Transverse colon (tissue), 4 donors: ENCODE measurements around the gene MRPS5. TPM values are rescaled to one million over a fixed set of nuclear protein-coding genes. Genes with fewer than 3 reads are reported as not detected.

Experiments
- DNase-seq: peaks from one replicate; pipeline ENCODE4 v3.0.0-alpha.2; 2019
- H3K27ac ChIP-seq, 4 donors: fragments of 200-600 bp; sonication (generic); 2 replicates each; pipeline ENCODE4 v1.5.1; 2016 to 2018; ENCODE audit warnings: inconsistent platforms in 4 of 4
- H3K27me3 ChIP-seq: fragments of 200-600 bp; sonication (generic); 2 replicates; pipeline ENCODE4 v1.5.1; 2017; ENCODE audit warnings: inconsistent platforms
- H3K36me3 ChIP-seq, 4 donors: fragments of 200-600 bp; sonication (generic); 2 replicates each; pipeline ENCODE4 v1.5.1; 2017 to 2019; ENCODE audit warnings: inconsistent platforms in 4 of 4
- H3K4me1 ChIP-seq, 4 donors: fragments of 200-600 bp; sonication (generic); 2 replicates each; pipeline ENCODE4 v1.5.1; 2017 to 2020; ENCODE audit warnings: inconsistent platforms in 4 of 4
- H3K4me3 ChIP-seq, 4 donors: fragments of 200-600 bp; sonication (generic); 1 replicate in 1 of 4; 2 replicates in 3 of 4; pipeline versions ENCODE4 v1.5.1 to v1.6.1; 2017 to 2019; ENCODE audit warnings: inconsistent platforms in 4 of 4
- H3K9me3 ChIP-seq, 2 donors: fragments of 200-600 bp; sonication (generic); 2 replicates each; pipeline ENCODE4 v1.5.1; 2017 to 2019; ENCODE audit warnings: inconsistent platforms in 2 of 2
- EP300 ChIP-seq: sonication (generic); formaldehyde crosslinking; IDR thresholded peaks from one replicate; pipeline ENCODE4 v1.6.1; 2017; ENCODE audit warnings: antibody characterized with exemption, low read depth
- POLR2A ChIP-seq: fragments of 450-650 bp; IDR thresholded peaks from one replicate; pipeline ENCODE4 v1.6.1; 2016; ENCODE audit warnings: antibody characterized with exemption, mild to moderate bottlenecking, moderate library complexity
- POLR2AphosphoS5 ChIP-seq, 3 donors: sonication (generic); formaldehyde crosslinking; IDR thresholded peaks; one replicate each; pipeline ENCODE4 v1.6.1; 2016; ENCODE audit warnings: antibody characterized with exemption in 3 of 3
- WGBS, 2 donors: methylation state at CpG; one replicate each; pipeline ENCODE4 v1.1.5; 2018; ENCODE audit warnings: low coverage in 1 of 2; 5-methylcytosine and 5-hydroxymethylcytosine counted together
- in situ Hi-C, 4 donors: fragments of 200-750 bp; cut with MboI; loops; one replicate each; pipeline versions ENCODE4 v1.15.0 to v1.15.1; 2017; ENCODE audit warnings: low sequenced_read_pairs in 3 of 4, low pct_ligation_motif_present in 1 of 4, low pct_unique_long_range_greater_than_20kb in 1 of 4
- intact Hi-C: fragments of 100-400 bp; cut with DNase I; formaldehyde crosslinking; loops from one replicate; pipeline ENCODE4 v1.15.1; 2023; ENCODE audit warnings: low total_unique reads
- total RNA-seq, 4 donors: library from RNA; depleted of rRNA; stranded (reverse); fragments of >200 nt; gene quantifications; one replicate each; pipeline ENCODE4 v1.1.0, GENCODE V29; 2016
- TF ChIP-seq, protein P1 (sequence below), 5 experiments: fragments of 200-600 bp in 3 of 5; fragments of 450-650 bp in 2 of 5; sonication (generic) in 3 of 5; IDR thresholded peaks; 1 replicate in 2 of 5; 2 replicates in 3 of 5; pipeline ENCODE4 v1.5.1; 2016 to 2017; ENCODE audit warnings: antibody characterized with exemption in 5 of 5, inconsistent platforms in 3 of 5, mild to moderate bottlenecking in 2 of 5, moderate library complexity in 1 of 5

The MRPS5 gene
- total RNA-seq, 4 donors from 2014 or later, result 61.7 to 145 (median 77.2) TPM

DNA sequence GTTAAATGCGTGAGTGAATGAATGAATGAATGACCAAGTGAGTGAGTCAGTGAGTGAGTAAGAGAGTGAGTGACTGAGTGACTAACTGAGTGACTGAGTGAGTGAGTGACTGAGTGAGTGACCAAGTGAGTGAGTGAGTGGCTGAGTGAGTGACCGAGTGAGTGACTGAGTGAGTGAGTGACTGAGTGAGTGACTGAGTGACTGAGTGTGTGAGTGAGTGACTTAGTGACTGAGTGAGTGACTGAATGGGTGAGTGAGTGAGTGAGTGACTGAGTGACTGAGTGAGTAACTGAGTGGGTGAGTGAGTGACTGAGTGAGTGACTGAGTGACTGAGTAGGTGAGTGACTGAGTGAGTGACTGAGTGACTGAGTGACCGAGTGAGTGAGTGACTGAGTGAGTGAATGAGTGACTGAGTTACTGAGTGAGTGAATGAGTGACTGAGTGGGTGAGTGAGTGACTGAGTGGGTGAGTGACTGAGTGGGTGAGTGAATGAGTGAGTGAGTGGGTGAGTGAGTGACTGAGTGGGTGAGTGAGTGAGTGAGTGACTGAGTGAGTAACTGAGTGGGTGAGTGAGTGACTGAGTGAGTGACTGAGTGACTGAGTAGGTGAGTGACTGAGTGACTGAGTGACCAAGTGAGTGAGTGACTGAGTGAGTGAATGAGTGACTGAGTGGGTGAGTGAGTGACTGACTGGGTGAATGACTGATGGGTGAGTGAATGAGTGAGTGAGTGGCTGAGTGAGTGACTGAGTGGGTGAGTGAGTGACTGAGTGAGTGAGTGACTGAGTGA lies 84.8 kb downstream of the MRPS5 start:
- in situ Hi-C loops (no loop called here), intact Hi-C loops (no loop called here)
- WGBS, 2 donors, result 76 to 90% methylated on average over 3 of the region's 3 CpGs
- Histone ChIP-seq H3K4me1 (no peaks in the 10 kb centered on the region), H3K4me3 (no peak overlapping the region), H3K36me3 (no peaks in the 10 kb centered on the region), H3K27ac (no peak overlapping the region), H3K9me3 (no peaks in the 10 kb centered on the region), H3K27me3 (no peaks in the 10 kb centered on the region)
- DNase-seq, result no peak
- no peak for TF ChIP-seq EP300
- TF ChIP-seq, protein P1, sequence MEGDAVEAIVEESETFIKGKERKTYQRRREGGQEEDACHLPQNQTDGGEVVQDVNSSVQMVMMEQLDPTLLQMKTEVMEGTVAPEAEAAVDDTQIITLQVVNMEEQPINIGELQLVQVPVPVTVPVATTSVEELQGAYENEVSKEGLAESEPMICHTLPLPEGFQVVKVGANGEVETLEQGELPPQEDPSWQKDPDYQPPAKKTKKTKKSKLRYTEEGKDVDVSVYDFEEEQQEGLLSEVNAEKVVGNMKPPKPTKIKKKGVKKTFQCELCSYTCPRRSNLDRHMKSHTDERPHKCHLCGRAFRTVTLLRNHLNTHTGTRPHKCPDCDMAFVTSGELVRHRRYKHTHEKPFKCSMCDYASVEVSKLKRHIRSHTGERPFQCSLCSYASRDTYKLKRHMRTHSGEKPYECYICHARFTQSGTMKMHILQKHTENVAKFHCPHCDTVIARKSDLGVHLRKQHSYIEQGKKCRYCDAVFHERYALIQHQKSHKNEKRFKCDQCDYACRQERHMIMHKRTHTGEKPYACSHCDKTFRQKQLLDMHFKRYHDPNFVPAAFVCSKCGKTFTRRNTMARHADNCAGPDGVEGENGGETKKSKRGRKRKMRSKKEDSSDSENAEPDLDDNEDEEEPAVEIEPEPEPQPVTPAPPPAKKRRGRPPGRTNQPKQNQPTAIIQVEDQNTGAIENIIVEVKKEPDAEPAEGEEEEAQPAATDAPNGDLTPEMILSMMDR (IDR thresholded peaks at IDR 0.05), result no peak
- no peak for TF ChIP-seq POLR2AphosphoS5 (IDR thresholded peaks at IDR 0.05)
- no peak for TF ChIP-seq POLR2A

Other genes with a start within 250 kb of the MRPS5 start
- gene MAL, start 96.1 kb downstream of the MRPS5 start, total RNA-seq, result 10 to 100 TPM in 1 of 4 donors, 1 to 10 TPM in 3; 3.7 to 14.3 (median 5.1) TPM
- 10 to 100 TPM in 3 of 4 donors, 1 to 10 TPM in 1; 8.6 to 22.9 (median 15.7) TPM for gene ZNF514, start 38.0 kb upstream of the MRPS5 start, total RNA-seq
- gene ZNF2, start 44.0 kb upstream of the MRPS5 start, total RNA-seq, result 1 to 10 TPM in 3 of 4 donors, under 1 TPM in 1; 0.20 to 4.1 (median 1.8) TPM
- gene ZNF892, start 85.7 kb upstream of the MRPS5 start, total RNA-seq, result 1 to 10 TPM in 3 of 4 donors, not detected in 1; 3.4 to 6.8 (median 3.5) TPM
- 10 to 100 TPM; 20.2 to 46.6 (median 28.6) TPM for gene PROM2, start 152.6 kb upstream of the MRPS5 start, total RNA-seq
- 1 to 10 TPM; 1.8 to 4.0 (median 2.2) TPM for gene KCNIP3, start 175.5 kb upstream of the MRPS5 start, total RNA-seq